Measurements from ENCODE around the gene NR6A1.

NR6A1 gene

DNA sequence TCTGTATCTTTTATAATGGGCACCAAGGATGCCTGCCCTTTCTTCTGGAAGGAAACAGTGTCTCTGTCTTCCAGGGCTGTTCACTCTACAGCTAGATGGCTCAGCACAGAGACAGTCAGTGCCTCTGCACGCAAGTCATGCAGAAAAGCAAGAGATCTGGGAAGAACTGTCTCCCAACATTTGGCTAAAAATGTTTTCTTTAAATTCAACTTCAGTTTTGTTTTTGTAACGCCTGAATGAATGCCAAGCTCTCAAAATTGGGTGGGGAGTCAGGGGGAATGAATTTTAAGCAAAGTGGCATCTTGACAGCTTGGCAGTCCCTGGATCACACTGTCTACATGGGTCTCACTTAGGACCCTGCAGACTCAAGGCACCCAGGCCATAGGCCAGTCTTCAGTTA lies 18.4 kb upstream of the NR6A1 start:
- TF ChIP-seq, protein P1, sequence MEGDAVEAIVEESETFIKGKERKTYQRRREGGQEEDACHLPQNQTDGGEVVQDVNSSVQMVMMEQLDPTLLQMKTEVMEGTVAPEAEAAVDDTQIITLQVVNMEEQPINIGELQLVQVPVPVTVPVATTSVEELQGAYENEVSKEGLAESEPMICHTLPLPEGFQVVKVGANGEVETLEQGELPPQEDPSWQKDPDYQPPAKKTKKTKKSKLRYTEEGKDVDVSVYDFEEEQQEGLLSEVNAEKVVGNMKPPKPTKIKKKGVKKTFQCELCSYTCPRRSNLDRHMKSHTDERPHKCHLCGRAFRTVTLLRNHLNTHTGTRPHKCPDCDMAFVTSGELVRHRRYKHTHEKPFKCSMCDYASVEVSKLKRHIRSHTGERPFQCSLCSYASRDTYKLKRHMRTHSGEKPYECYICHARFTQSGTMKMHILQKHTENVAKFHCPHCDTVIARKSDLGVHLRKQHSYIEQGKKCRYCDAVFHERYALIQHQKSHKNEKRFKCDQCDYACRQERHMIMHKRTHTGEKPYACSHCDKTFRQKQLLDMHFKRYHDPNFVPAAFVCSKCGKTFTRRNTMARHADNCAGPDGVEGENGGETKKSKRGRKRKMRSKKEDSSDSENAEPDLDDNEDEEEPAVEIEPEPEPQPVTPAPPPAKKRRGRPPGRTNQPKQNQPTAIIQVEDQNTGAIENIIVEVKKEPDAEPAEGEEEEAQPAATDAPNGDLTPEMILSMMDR (IDR thresholded peaks at IDR 0.05; ENCODE audit: low read depth, low read length, missing control alignments): no peak
- in situ Hi-C loops (cut with HindIII; ENCODE audit: low sequenced_read_pairs): no loop called here

DNA sequence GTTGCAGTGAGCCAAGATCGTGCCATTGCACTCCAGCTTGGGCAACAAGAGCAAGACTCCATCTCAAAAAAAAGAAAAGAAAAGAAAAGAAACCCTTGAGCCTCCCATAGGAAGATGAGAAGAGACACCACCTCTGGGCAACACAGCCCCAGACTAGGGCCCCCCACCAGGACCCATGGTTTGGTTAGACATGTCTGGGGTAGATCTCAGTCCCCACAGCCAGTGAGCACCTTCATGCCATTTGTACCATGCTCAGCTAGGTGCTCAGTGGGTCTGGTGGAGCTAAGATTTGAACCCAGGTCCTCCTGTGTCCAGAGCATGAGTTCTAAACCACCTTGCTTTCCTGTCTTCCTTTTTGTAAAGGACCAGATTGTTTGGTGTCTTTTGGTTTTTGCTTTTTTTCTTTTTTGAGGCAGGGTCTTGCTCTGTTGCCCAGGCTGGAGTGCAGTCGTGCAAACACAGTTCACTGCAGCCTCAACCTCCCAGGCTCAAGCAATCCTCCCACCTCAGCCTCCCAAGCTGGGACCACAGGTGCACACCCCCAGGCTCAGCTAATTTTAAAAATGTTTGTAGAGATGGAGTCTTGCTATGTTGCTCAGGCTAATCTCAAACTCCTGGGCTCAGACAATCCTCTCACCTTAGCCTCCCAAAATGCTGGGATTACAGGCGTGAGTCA lies 17.6 kb upstream of the NR6A1 start:
- TF ChIP-seq, protein P1 (IDR thresholded peaks at IDR 0.05; ENCODE audit: low read depth, low read length, missing control alignments): no peak
- H3K4me3 ChIP-seq (ENCODE audit: low read depth, low read length): no peak overlapping the region
- DNase-seq (ENCODE audit: low read depth): no peak
- in situ Hi-C loops (cut with HindIII; ENCODE audit: low sequenced_read_pairs): no loop called here

More for the DNA sequence above, 18.4 kb upstream of the NR6A1 start:
- no peak overlapping the region for H3K4me3 ChIP-seq (ENCODE audit: low read depth, low read length)
- DNase-seq (ENCODE audit: low read depth): no peak

DNA sequence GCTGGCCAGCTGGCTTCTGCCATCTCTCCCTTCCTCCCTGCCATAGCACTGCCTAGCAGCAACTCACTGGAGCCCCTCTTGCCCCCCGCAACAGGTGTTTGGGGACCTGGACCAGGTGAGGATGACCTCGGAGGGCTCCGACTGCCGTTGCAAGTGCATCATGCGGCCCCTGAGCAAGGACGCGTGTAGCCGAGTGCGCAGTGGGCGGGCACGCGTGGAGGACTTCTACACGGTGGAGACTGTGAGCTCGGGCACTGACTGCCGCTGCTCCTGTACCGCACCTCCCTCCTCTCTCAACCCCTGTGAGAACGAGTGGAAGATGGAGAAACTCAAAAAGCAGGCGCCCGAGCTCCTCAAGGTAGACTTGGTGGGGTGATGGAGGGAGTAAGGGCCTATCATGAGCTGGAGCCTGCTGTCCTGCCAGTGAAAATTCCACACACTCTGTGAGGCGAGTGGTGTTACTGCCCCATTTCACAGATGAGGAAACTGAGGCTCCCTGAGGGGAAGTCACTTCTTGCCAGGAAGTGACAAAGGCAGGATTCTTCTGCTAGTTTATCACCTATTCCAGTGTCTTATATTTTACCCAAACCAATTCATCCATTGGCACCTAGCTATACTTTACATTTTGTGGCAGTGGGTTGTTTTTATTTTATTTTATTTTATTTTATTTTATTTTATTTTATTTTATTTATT lies 15.9 kb upstream of the NR6A1 start:
- in situ Hi-C loops (cut with HindIII; ENCODE audit: low sequenced_read_pairs): no loop called here
- no peak overlapping the region for H3K4me3 ChIP-seq (ENCODE audit: low read depth, low read length)
- TF ChIP-seq, protein P1 (IDR thresholded peaks at IDR 0.05; ENCODE audit: low read depth, low read length, missing control alignments): no peak
- DNase-seq (ENCODE audit: low read depth): no peak

- in situ Hi-C loops (cut with HindIII; ENCODE audit: low sequenced_read_pairs): no loop called here
- no peak for DNase-seq (ENCODE audit: low read depth)
- TF ChIP-seq, protein P1 (IDR thresholded peaks at IDR 0.05; ENCODE audit: low read depth, low read length, missing control alignments): no peak
- no peak overlapping the region for H3K4me3 ChIP-seq (ENCODE audit: low read depth, low read length)
These were observed 13.4 kb upstream of the NR6A1 start for GRCh38 chr9:124784509-124784908.

GRCh38 chr9:124783830-124784229 lies 12.7 kb upstream of the NR6A1 start:
- H3K4me3 ChIP-seq (ENCODE audit: low read depth, low read length): no peak overlapping the region
- TF ChIP-seq, protein P1 (IDR thresholded peaks at IDR 0.05; ENCODE audit: low read depth, low read length, missing control alignments): no peak
- DNase-seq (ENCODE audit: low read depth): no peak
- in situ Hi-C loops (cut with HindIII; ENCODE audit: low sequenced_read_pairs): no loop called here

DNA sequence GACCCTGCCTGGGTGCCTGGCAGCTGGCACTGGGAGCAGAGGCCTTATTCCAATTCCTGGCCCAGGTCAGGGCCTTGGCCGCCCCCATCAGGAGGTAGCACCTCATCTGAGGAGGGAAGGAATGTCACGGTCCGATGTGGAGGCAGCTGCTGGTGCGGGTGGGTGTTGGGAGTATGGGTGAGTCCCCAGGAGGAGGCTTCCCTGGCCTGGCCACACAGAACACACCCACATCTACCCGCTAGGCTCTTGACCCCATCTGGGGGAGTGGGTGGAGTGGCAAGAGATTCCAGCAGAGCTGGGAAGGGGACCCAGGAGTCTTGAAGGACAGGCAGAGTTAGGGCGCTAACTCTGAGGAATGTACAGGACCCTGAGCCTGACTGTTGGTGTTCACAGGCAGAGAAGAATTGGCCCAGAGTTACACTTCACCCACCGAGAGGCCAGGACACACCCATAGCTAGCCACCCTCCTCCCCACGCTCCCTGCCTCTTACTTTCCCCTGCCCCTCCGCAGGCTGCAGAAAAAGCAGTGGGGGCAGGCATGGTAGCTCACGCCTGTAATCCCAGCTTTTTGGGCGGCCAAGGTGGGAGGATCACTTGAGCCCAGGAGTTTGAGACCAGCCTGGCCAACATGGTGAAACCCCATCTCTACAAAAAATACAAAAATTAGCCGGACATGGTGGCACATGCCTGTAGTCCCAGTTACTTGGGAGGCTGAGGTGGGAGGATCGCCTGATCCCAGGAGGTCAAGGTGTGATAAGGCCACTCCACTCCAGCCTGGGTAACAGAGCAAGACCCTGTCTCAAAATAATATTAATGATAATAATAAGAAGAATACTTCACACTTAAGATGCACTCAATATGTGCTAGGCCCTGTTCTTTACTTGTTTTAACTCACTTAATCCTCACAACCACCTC lies 11.8 kb upstream of the NR6A1 start:
- in situ Hi-C loops (cut with HindIII; ENCODE audit: low sequenced_read_pairs): no loop called here
- no peak overlapping the region for H3K4me3 ChIP-seq (ENCODE audit: low read depth, low read length)
- TF ChIP-seq, protein P1 (IDR thresholded peaks at IDR 0.05; ENCODE audit: low read depth, low read length, missing control alignments): no peak
- no peak for DNase-seq (ENCODE audit: low read depth)

All from astrocyte of the cerebellum (primary cell).